Epithelial cell of proximal tubule (primary cell): ENCODE data around the gene KRT81. TPM values are rescaled to one million over a fixed set of nuclear protein-coding genes. Genes with fewer than 3 reads are reported as not detected.

Experiments used
- DNase-seq: peaks from one replicate; pipeline ENCODE4 v3.0.0-alpha.2; 2011; ENCODE audit warnings: low read depth
- H3K4me3 ChIP-seq: 2 replicates; pipeline ENCODE4 v1.5.1; 2011; ENCODE audit warnings: low read depth, mild to moderate bottlenecking, low read length
- total RNA-seq: library from RNA; depleted of rRNA; stranded (reverse); fragments of >200 nt; gene quantifications from 2 replicates; pipeline ENCODE4 v1.2.3, GENCODE V29; 2015
- TF ChIP-seq, protein P1 (sequence below): conservative IDR thresholded peaks from 2 replicates; pipeline ENCODE4 v1.5.1; 2012; ENCODE audit warnings: low read depth, mild to moderate bottlenecking, low read length

The KRT81 gene
- total RNA-seq, 1 donor from 2014 or later = 80.4 TPM

- H3K4me3 ChIP-seq = no peak overlapping the region
- DNase-seq = no peak
- TF ChIP-seq, protein P1, sequence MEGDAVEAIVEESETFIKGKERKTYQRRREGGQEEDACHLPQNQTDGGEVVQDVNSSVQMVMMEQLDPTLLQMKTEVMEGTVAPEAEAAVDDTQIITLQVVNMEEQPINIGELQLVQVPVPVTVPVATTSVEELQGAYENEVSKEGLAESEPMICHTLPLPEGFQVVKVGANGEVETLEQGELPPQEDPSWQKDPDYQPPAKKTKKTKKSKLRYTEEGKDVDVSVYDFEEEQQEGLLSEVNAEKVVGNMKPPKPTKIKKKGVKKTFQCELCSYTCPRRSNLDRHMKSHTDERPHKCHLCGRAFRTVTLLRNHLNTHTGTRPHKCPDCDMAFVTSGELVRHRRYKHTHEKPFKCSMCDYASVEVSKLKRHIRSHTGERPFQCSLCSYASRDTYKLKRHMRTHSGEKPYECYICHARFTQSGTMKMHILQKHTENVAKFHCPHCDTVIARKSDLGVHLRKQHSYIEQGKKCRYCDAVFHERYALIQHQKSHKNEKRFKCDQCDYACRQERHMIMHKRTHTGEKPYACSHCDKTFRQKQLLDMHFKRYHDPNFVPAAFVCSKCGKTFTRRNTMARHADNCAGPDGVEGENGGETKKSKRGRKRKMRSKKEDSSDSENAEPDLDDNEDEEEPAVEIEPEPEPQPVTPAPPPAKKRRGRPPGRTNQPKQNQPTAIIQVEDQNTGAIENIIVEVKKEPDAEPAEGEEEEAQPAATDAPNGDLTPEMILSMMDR = no peak
These were observed 13.7 kb downstream of the KRT81 start for GRCh38 chr12:52277486-52278245.

GRCh38 chr12:52275686-52276085, 15.6 kb downstream of the KRT81 start:
- TF ChIP-seq, protein P1 = no peak
- no peak for DNase-seq
- no peak overlapping the region for H3K4me3 ChIP-seq

DNA sequence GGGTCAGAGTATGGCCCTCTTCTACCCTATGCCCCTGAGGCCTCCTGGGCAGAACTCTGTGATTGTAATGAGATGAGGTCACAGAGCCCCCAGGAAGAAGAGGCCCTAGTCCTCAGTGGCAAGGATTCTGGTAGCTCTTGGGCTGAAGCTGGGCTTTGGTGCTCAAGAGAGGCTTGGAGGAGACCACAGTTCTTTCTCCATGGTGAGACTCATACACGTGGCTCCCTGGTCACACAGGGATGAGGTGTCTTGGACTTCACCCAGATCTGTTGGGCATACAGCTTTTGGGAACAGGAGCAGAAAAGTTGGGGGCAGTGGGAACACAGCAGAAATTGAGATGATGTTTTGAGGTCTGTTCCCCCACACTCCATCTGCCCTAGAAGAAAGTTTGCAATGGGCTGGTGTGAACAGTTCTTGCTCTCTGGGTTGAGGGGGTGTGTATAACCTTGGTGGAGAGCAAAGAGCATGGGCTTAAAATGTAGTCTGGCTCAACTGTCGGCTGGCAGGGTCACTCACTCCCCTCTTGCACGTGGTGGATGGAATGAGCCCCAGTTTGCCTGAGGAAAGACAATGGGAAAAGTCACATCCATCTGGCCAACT, 16.7 kb downstream of the KRT81 start, which contains the start of gene KRT86:
Gene KRT86, plus strand, starts transcription at position 125 of the 600 bp plus-strand sequence. CDS start 27,272 bp downstream, outside the sequence.
- no peak within 1 kb of the TSS for H3K4me3 ChIP-seq
- TF ChIP-seq, protein P1 = no peak
- no peak for DNase-seq

GRCh38 chr12:52271158-52271557, 20.2 kb downstream of the KRT81 start:
- TF ChIP-seq, protein P1 = no peak
- DNase-seq = peak; percentile 63
- no peak overlapping the region for H3K4me3 ChIP-seq

DNA sequence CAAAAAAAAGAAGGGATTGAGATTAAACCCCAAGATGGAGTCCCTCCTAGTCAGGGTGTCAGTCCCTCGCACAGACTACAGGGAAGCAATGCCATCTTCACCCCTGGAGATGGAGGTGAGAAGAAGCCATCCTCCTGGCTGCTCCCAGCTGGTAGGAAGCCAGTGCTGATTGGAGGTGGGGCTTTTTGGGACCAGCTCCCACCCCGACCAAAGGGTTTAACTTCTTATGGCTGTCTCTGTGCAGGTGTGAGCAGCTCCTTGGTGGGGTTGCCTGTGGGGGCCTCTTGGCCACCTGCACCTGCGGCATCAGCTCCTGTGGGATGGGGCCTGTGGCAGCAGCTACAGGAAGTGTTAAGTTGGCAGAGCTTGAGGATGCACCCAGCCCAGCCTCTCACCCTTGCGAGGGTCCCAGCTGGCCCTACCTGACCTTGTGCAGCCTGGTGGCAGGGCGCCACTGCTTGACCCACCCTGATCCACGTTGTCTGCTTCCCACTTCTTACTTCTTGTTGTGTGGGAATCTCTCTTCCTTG, 20.7 kb downstream of the KRT81 start:
- TF ChIP-seq, protein P1 = no peak
- no peak overlapping the region for H3K4me3 ChIP-seq
- no peak for DNase-seq

DNA sequence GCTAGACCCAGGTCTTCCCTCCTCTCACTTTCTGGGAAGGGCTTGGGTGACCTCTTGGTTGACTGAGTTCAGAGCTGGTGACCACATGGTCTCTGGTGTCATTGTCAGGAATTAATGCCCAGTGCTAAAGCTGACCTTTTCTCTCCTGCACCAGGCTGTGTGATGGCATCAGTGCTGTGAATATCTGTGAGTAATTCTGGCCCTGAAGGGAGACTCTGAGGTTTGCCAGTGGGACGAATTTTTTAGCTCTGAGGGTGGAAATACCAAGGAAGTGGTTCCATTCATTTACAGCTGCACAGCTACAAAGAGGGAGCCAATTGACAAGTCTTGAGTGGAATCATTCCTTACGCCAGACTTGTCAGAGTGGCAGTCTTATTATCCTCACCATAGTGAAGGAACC, 23.1 kb downstream of the KRT81 start:
- no peak for DNase-seq
- no peak overlapping the region for H3K4me3 ChIP-seq
- TF ChIP-seq, protein P1 = no peak
